Adipocyte (in vitro differentiated cells): ENCODE data around the gene SMAD3.

Source experiments
- DNase-seq: peaks from one replicate; pipeline ENCODE4 v3.0.0-alpha.2; 2015; ENCODE audit warnings: low read depth
- H3K27me3 ChIP-seq: replicated peaks from 2 replicates; pipeline ENCODE4 v1.7.0; 2013; ENCODE audit warnings: mild to moderate bottlenecking, low read length, moderate library complexity; ENCODE audit not compliant: control insufficient read depth, insufficient read depth
- H3K36me3 ChIP-seq: 2 replicates; pipeline ENCODE4 v1.7.0; 2013; ENCODE audit warnings: low read length, mild to moderate bottlenecking, moderate library complexity; ENCODE audit not compliant: control insufficient read depth, insufficient read depth, severe bottlenecking
- H3K4me1 ChIP-seq: 2 replicates; pipeline ENCODE4 v1.7.0; 2013; ENCODE audit warnings: mild to moderate bottlenecking, low read length, moderate library complexity; ENCODE audit not compliant: control insufficient read depth, insufficient read depth
- H3K4me3 ChIP-seq: 2 replicates; pipeline ENCODE4 v1.7.0; 2013; ENCODE audit warnings: mild to moderate bottlenecking, low read length, moderate library complexity
- H3K9ac ChIP-seq: 2 replicates; pipeline ENCODE4 v1.7.0; 2013; ENCODE audit warnings: mild to moderate bottlenecking, low read length, moderate library complexity
- H3K9me3 ChIP-seq: 2 replicates; pipeline ENCODE4 v1.7.0; 2013; ENCODE audit warnings: mild to moderate bottlenecking, low read length, moderate library complexity; ENCODE audit not compliant: control insufficient read depth

Gene SMAD3

GRCh38 chr15:67180035-67180434 is 114.6 kb downstream of the SMAD3 start:
- Histone ChIP-seq H3K27me3 (no peaks in the 10 kb centered on the region), H3K4me1 (peaks cover 56% of the 10 kb centered on the region)

GRCh38 chr15:67180514-67181191 is 115.3 kb downstream of the SMAD3 start:
- no peak for DNase-seq
- Histone ChIP-seq H3K4me1 (peaks cover 55% of the 10 kb centered on the region), H3K9ac (no peak overlapping the region), H3K4me3 (no peak overlapping the region), H3K36me3 (peaks cover 42% of the 10 kb centered on the region), H3K9me3 (no peaks in the 10 kb centered on the region), H3K27me3 (no peaks in the 10 kb centered on the region)

More at GRCh38 chr15:67180035-67180434, 114.6 kb downstream of the SMAD3 start:
- Histone ChIP-seq H3K4me3 (no peak overlapping the region), H3K9ac (no peak overlapping the region), H3K9me3 (no peaks in the 10 kb centered on the region), H3K36me3 (peaks cover 40% of the 10 kb centered on the region)
- DNase-seq = no peak

GRCh38 chr15:67181221-67181639 is 115.8 kb downstream of the SMAD3 start:
- Histone ChIP-seq H3K9ac (no peak overlapping the region), H3K4me1 (peaks cover 55% of the 10 kb centered on the region), H3K9me3 (no peaks in the 10 kb centered on the region), H3K27me3 (no peaks in the 10 kb centered on the region), H3K4me3 (no peak overlapping the region), H3K36me3 (peaks cover 38% of the 10 kb centered on the region)
- DNase-seq = no peak

GRCh38 chr15:67183443-67184169 is 118.2 kb downstream of the SMAD3 start:
- peak; percentile 92 for DNase-seq
- Histone ChIP-seq H3K27me3 (no peaks in the 10 kb centered on the region), H3K36me3 (peaks cover 46% of the 10 kb centered on the region), H3K4me1 (peaks cover 54% of the 10 kb centered on the region), H3K4me3 (no peak overlapping the region), H3K9me3 (no peaks in the 10 kb centered on the region), H3K9ac (peak overlapping the region; percentile 41)

GRCh38 chr15:67184208-67184925 is 119.0 kb downstream of the SMAD3 start:
- Histone ChIP-seq H3K27me3 (no peaks in the 10 kb centered on the region), H3K4me3 (no peak overlapping the region), H3K4me1 (peaks cover 56% of the 10 kb centered on the region), H3K9me3 (no peaks in the 10 kb centered on the region), H3K36me3 (peaks cover 44% of the 10 kb centered on the region), H3K9ac (peak overlapping the region; percentile 41)
- DNase-seq = no peak

GRCh38 chr15:67185051-67185450 is 119.6 kb downstream of the SMAD3 start:
- no peaks in the 10 kb centered on the region for H3K9me3 ChIP-seq
- no peak overlapping the region for H3K9ac ChIP-seq
- no peak for DNase-seq
- H3K4me3 ChIP-seq = no peak overlapping the region
- no peaks in the 10 kb centered on the region for H3K27me3 ChIP-seq
- peaks cover 37% of the 10 kb centered on the region for H3K36me3 ChIP-seq
- peaks cover 63% of the 10 kb centered on the region for H3K4me1 ChIP-seq

- DNase-seq = no peak
- Histone ChIP-seq H3K36me3 (peaks cover 38% of the 10 kb centered on the region), H3K27me3 (no peaks in the 10 kb centered on the region)
Observed at GRCh38 chr15:67185621-67186225, 120.3 kb downstream of the SMAD3 start.

GRCh38 chr15:67186226-67186649 is 120.8 kb downstream of the SMAD3 start:
- Histone ChIP-seq H3K4me1 (peaks cover 65% of the 10 kb centered on the region), H3K9ac (peak overlapping the region; percentile 43), H3K9me3 (no peaks in the 10 kb centered on the region), H3K36me3 (peaks cover 42% of the 10 kb centered on the region), H3K4me3 (no peak overlapping the region), H3K27me3 (no peaks in the 10 kb centered on the region)
- no peak for DNase-seq

More at GRCh38 chr15:67185621-67186225, 120.3 kb downstream of the SMAD3 start:
- H3K4me3 ChIP-seq = no peak overlapping the region
- no peaks in the 10 kb centered on the region for H3K9me3 ChIP-seq
- H3K4me1 ChIP-seq = peaks cover 65% of the 10 kb centered on the region
- H3K9ac ChIP-seq = no peak overlapping the region

- no peaks in the 10 kb centered on the region for H3K9me3 ChIP-seq
- no peak for DNase-seq
- no peak overlapping the region for H3K4me3 ChIP-seq
- H3K9ac ChIP-seq = peak overlapping the region; percentile 43
- no peaks in the 10 kb centered on the region for H3K27me3 ChIP-seq
- peaks cover 65% of the 10 kb centered on the region for H3K4me1 ChIP-seq
- peaks cover 43% of the 10 kb centered on the region for H3K36me3 ChIP-seq
Observed at GRCh38 chr15:67186688-67187087, 121.3 kb downstream of the SMAD3 start.

GRCh38 chr15:67187351-67187854 is 122.0 kb downstream of the SMAD3 start:
- H3K27me3 ChIP-seq = no peaks in the 10 kb centered on the region
- DNase-seq = no peak
- H3K36me3 ChIP-seq = peaks cover 45% of the 10 kb centered on the region
- H3K4me1 ChIP-seq = peaks cover 65% of the 10 kb centered on the region
- no peak overlapping the region for H3K9ac ChIP-seq
- H3K9me3 ChIP-seq = no peaks in the 10 kb centered on the region
- H3K4me3 ChIP-seq = no peak overlapping the region
